ENCODE results near the gene RPS6KA3. TPM values are rescaled to one million over a fixed set of nuclear protein-coding genes. Genes with fewer than 3 reads are reported as not detected.
"Not testable (repeated sequence)": the region's sequence is repeated elsewhere in the genome, so short reads cannot be mapped to it uniquely, and the experiment has no call there.

RPS6KA3 gene
- total RNA-seq, 1 donor = 67.6 TPM

DNA sequence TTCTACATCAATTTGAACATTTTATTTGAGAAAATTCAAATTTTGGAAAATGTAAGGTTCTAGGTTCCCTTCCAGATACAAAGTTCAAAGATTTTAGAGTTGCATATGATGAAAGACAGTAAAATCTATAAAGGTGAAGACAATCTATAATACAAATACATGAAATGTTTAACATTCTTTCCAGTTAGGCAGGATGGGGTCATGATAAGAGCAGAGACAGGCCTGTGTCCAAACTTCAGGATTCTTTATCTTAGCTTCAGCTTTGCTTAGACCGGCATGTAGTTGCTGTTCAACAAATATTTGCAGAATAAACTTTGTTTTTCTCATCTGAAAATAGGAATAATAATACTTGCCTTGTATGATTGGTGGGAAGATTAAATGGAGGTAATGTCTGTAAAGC lies 4.5 kb upstream of the RPS6KA3 start:
- H3K27me3 ChIP-seq (ENCODE audit: insufficient read depth, low read length) = no peaks in the 10 kb centered on the region
- H3K9me3 ChIP-seq (ENCODE audit: low read depth, low read length) = no peaks in the 10 kb centered on the region
- no peak overlapping the region for H3K4me3 ChIP-seq (ENCODE audit: low read length)
- no peaks in the 10 kb centered on the region for H3K4me1 ChIP-seq (ENCODE audit: insufficient read depth, low read length)

DNA sequence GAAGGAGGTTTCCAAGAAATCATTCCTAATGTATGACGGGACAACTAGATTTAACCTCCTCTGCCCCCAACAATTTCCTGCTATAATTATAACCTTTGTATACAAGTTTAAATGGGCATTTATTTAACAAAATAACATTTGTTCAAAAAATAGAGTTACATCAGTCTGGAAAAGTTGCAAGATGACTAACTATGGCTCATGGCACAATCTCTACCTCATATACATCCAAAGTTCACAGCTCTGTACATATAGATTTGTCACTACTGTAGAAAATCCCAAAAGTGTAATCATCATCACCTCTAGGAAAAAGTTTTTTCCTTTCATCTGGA lies 3.8 kb upstream of the RPS6KA3 start:
- Histone ChIP-seq H3K9me3 (ENCODE audit: low read depth, low read length) (no peaks in the 10 kb centered on the region), H3K4me1 (ENCODE audit: insufficient read depth, low read length) (no peaks in the 10 kb centered on the region), H3K27me3 (ENCODE audit: insufficient read depth, low read length) (no peaks in the 10 kb centered on the region), H3K4me3 (ENCODE audit: low read length) (no peak overlapping the region)

DNA sequence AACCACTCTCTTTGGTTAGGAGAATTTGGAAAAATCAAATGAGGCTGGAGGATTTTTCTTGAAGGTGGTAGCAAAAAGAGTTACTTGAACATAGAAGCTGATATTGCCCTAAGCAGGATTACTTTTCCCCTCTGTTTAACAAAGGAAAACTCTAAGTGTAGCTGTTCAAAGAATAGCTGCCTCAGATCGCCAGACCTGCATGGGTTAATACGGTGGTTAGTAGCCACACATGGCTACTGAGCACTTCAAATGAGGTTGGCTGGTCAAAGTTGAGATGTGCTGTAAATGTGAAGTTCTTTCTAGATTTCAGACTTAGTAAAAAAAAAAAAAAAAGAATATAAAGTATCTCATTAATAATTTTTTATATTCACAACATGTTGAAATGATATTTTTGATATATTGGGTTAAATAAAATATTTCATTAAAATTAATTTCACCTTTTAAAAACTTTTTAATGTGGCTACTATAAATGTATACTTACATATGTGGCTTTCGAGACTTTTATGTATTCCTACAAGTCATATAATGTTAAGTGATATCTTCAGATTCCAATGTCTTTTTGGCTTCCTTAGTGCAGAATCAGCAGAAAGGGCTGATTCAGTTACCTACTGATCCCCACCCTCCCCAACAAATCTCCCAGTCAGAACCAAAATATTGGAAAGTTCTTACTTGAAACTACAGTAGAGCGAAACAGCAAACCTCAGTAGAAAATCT lies 3.3 kb upstream of the RPS6KA3 start:
- no peaks in the 10 kb centered on the region for H3K9me3 ChIP-seq (ENCODE audit: low read depth, low read length)
- H3K4me1 ChIP-seq (ENCODE audit: insufficient read depth, low read length) = no peaks in the 10 kb centered on the region
- no peak overlapping the region for H3K4me3 ChIP-seq (ENCODE audit: low read length)
- H3K27me3 ChIP-seq (ENCODE audit: insufficient read depth, low read length) = no peaks in the 10 kb centered on the region

DNA sequence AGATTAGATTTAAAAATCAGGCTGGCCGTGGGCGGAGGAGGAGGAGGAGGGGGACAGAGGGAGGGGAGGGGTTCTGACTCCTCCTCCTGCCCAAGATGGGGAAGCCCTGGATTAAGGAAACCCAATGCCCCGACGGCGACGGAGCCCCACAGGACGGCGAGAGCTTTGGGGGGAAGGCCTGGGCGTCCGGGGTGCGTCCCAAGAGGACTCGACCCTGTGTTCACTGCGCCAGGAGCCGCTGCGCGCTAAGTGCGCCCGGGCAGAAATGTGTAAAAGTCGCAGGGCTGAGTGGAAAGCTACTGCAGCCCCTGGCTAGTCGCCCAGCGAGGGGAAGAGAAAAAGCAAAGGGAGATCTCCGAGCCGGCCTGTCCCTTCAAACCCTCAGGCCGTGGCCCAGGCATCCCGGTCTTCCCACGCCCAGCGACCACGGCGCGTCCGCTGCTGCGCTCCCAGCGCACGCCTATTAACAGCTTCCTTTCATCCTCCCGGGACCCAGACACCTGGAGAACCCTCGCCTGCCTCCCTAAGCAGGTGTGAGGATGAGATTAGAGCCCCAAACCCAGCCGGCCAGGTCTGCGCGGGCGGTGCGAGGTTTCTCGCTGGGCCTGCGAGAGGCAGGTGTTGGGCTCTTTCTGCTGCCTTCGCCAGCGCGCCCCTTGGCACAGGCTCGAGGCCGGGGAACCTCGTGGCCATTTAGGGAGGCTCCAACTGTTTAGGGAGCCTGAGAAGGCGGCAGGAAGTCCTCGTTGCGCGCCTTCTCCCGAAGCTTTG lies 1.4 kb upstream of the RPS6KA3 start:
- Histone ChIP-seq H3K4me3 (ENCODE audit: low read length) (peak overlapping the region; percentile 53), H3K27me3 (ENCODE audit: insufficient read depth, low read length) (no peaks in the 10 kb centered on the region)

DNA sequence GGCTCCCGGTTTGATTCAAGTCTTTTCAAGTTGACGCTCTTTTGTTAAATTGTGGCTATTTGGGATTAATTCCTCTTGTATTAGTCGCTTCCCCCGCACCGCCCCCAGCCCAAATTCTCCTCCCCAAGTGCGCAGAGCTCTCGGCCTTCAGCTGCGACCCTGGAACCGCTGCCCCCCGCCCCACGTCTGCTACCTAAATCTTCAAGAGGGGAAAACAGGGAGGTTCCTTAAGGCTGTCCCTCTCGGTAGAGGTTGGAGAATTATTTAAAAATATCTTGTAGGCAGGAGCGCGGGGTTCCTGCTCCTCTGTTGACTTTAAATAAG lies 860 bp upstream of the RPS6KA3 start:
- Histone ChIP-seq H3K4me3 (ENCODE audit: low read length) (peak overlapping the region; percentile 53), H3K27me3 (ENCODE audit: insufficient read depth, low read length) (no peaks in the 10 kb centered on the region), H3K4me1 (ENCODE audit: insufficient read depth, low read length) (peaks cover 13% of the 10 kb centered on the region), H3K9me3 (ENCODE audit: low read depth, low read length) (no peaks in the 10 kb centered on the region)

More for the DNA sequence above, 1.4 kb upstream of the RPS6KA3 start:
- peaks cover 13% of the 10 kb centered on the region for H3K4me1 ChIP-seq (ENCODE audit: insufficient read depth, low read length)
- no peaks in the 10 kb centered on the region for H3K9me3 ChIP-seq (ENCODE audit: low read depth, low read length)

DNA sequence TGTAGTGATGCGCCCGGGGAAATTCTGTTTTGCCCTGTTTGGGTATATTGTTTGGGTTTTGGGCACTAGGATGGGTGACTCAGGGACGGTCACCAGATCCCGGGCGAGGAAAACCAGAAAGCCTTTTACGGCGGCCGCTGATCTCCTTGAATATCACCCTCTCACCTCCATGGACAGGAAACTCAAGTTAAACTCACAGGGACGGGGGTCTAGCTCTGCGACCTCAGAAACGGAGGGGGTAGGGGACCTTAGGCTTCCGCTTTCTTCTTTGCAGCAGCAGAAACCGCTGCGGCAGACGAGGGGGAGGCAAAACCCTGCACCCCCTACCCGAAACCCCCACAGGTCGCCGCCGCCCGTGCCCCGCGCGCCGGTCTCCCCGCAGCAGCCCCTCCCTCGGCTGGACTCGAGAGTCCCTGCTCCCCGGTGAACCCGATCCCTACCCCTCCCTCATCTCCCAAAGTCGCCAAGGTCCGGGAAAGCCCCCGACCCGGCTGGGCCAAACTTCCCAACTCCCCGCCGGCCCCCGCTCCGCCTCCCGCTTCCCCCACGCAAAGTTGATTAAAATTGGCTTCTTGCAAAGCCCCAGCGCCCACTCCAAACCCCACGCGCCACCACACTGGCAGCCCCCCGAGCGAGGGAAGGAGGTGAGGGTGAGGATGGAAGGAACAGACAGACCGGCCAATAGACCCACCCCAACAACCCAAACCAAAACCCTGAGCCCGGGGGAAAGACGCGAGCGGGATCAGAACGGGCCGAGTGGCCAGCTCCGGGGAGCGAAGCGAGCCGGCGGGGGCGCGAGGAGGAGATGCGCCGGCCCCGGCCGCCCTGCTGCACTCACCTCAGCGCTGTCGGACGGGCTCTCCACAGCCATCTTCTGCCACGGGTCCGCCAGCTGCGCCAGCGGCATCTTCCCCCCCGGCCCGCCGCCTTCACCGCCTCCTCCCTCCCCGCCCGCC lies 705 bp downstream of the RPS6KA3 start:
- Histone ChIP-seq H3K9me3 (ENCODE audit: low read depth, low read length) (no peaks in the 10 kb centered on the region), H3K4me1 (ENCODE audit: insufficient read depth, low read length) (peaks cover 20% of the 10 kb centered on the region), H3K27me3 (ENCODE audit: insufficient read depth, low read length) (no peaks in the 10 kb centered on the region), H3K4me3 (ENCODE audit: low read length) (peak overlapping the region; percentile 76)

DNA sequence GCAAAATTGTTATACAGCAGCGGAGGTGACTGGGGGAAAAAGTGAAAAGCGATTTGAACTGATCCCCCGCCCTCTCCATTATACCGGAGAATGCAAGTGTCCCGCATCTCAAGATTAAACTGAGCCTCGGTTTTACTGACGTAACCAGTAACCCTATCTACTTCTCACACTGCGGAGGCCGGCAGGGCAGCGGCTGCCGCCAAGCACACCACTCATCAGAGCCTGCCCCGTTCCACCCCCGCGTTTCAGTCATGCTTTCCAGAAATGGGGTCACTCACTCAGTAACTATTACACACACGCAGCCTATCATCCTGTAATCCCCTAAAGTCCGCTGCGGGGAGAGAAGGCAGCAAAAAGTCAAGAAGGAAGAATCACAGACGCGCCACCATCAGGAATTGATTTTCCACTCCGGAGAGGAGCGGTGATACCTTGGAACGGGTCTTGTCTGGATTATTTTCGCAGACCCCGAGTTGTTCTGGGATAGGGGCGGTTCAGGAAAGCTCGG lies 1.4 kb downstream of the RPS6KA3 start:
- no peaks in the 10 kb centered on the region for H3K9me3 ChIP-seq (ENCODE audit: low read depth, low read length)
- peaks cover 24% of the 10 kb centered on the region for H3K4me1 ChIP-seq (ENCODE audit: insufficient read depth, low read length)
- H3K4me3 ChIP-seq (ENCODE audit: low read length) = peak overlapping the region; percentile 76
- no peaks in the 10 kb centered on the region for H3K27me3 ChIP-seq (ENCODE audit: insufficient read depth, low read length)

DNA sequence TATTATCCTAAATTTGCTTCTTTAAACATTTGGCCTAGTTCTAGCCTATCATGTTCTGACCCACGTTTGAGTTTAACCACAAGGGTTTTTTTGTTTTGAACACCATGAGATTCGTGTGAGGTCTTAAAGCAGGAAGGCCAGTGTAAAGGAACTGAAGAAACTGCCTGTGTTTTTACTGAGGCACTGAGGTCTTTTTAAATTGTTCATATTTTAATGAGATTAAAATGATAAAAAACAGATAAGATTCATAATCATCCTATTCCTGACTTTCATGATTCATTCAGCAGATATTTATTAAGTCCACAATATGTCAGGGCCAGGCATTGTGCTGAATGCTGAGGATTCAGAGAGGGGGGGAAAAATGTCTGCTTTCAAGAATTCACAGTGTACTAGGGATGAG lies 3.2 kb downstream of the RPS6KA3 start:
- no peaks in the 10 kb centered on the region for H3K9me3 ChIP-seq (ENCODE audit: low read depth, low read length)
- no peaks in the 10 kb centered on the region for H3K27me3 ChIP-seq (ENCODE audit: insufficient read depth, low read length)
- H3K4me3 ChIP-seq (ENCODE audit: low read length) = no peak overlapping the region
- peaks cover 33% of the 10 kb centered on the region for H3K4me1 ChIP-seq (ENCODE audit: insufficient read depth, low read length)

DNA sequence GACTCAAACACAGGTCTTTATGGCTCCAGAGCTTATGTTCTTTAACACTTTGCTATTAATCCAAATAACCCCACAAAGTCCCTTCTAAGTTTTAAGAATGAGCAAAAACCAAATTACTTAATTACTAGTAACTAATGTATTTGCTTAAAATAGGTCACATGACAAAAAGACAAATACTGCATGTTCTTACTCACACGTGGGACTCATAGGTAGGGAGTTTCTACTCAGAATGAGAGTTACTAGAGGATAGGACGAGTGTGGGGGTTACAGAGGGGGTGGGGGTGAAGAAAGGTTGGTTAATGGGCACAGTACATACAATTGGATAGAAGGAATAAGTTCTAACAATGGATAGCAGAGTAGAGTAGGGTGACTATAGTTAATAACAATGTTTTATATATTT lies 5.8 kb downstream of the RPS6KA3 start:
- H3K4me1 ChIP-seq (ENCODE audit: insufficient read depth, low read length) = peaks cover 37% of the 10 kb centered on the region

DNA sequence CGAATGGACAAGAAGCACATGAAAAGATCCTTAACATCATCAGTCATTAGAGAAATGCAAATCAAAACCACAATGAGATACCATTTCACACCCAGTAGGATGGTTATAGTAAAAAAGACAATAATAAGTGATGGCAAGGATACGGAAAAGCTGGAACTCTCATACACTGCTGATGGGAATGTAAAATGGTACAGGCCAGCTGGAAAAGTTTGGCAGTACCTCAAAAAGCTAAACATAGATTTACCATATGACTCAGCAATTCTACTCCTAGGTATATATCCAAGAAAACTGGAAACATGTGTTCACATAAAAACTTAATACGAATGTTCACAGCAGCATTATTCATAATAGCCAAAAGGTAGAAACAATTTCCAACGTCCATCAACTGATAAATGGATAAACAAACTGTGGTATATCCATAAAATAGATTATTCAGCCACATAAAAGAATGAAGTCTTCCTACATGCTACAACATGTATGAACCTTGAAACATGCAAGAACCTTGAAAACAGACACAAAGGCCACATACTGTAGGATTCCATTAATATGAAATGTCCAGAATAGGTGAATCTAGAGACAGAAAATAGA lies 11.9 kb downstream of the RPS6KA3 start:
- Histone ChIP-seq H3K4me1 (ENCODE audit: insufficient read depth, low read length) (peaks cover 37% of the 10 kb centered on the region), H3K27me3 (ENCODE audit: insufficient read depth, low read length) (no peaks in the 10 kb centered on the region), H3K9me3 (ENCODE audit: low read depth, low read length) (no peaks in the 10 kb centered on the region), H3K4me3 (ENCODE audit: low read length) (no peak overlapping the region)

More for the DNA sequence above, 5.8 kb downstream of the RPS6KA3 start:
- Histone ChIP-seq H3K9me3 (ENCODE audit: low read depth, low read length) (no peaks in the 10 kb centered on the region), H3K27me3 (ENCODE audit: insufficient read depth, low read length) (no peaks in the 10 kb centered on the region), H3K4me3 (ENCODE audit: low read length) (no peak overlapping the region)

DNA sequence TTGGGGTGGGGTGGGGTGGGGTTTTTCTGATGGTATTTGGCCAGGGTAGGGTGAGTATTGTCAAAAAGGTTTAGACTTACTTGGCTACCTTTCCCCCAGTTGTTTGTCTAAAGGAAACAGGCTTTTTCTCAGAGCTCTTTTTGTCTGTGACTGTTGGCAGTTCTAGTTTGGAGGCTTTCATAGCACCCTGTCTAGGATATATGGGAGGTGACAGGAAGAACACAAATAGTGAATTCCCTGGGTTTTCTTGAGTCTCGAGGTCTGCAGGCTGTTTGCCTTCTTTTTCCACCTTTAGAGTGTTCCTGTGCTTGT lies 13.5 kb downstream of the RPS6KA3 start:
- Histone ChIP-seq H3K4me1 (ENCODE audit: insufficient read depth, low read length) (peaks cover 25% of the 10 kb centered on the region), H3K9me3 (ENCODE audit: low read depth, low read length) (no peaks in the 10 kb centered on the region), H3K27me3 (ENCODE audit: insufficient read depth, low read length) (no peaks in the 10 kb centered on the region), H3K4me3 (ENCODE audit: low read length) (no peak overlapping the region)

DNA sequence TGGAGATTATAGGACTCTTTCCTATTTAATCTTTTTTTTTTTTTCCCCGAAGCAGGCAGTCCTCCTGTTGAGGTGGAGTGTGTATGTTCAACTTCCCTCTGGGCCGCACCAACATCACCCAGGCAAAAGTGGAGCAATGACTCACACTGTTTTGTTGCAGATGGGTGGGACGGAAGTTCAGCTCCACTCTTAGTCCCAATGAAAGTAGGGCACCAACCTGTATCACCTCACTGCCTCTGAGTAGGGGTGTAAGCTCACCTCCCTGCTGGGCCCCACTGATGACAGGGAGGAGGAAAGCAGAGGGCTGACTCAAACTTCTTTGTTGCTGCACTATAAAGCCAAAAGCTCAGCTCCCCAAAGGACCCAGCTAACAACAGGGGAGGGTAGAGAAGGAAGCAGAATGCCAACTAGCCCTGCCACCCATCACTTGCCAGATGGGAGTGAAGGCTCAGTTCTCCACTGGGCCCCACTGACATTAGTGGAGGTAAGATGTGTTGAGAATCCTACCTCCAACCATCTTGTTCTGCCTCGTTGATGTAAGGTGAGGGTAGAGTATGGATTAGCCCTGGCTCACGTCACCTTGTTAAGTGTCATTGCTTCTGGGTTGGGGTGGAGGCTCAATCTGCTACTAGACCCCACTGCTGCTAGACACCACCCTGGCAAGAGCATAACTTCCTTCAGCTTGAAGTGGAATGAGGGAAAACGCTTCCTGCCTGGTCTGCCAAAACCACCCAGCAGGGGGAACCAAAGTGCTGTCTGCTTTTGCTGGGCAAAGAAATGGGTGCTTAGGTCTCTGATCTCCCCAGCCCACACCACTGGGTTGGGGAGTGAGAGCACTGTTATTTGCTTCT lies 14.1 kb downstream of the RPS6KA3 start:
- no peaks in the 10 kb centered on the region for H3K9me3 ChIP-seq (ENCODE audit: low read depth, low read length)
- H3K4me3 ChIP-seq (ENCODE audit: low read length) = no peak overlapping the region
- H3K27me3 ChIP-seq (ENCODE audit: insufficient read depth, low read length) = no peaks in the 10 kb centered on the region
- H3K4me1 ChIP-seq (ENCODE audit: insufficient read depth, low read length) = peaks cover 24% of the 10 kb centered on the region

DNA sequence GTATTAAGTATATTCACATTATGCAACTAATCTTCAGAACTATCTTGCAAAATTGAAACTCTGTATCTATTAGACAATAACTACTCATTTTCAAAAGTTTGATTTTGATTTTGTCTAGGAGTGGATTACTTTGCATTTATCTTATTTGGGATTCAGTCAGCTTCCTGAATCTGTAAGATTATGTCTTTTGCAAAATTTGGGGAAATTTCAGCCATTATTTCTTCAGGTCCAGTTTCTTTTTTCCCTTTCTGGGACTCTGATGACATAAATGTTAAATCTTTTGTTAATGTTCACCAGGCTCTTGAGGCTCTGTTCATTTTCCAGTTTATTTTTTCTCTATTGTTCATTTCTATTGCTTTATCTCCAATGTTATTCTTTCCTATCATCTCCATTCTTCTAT lies 15.0 kb downstream of the RPS6KA3 start:
- H3K4me1 ChIP-seq (ENCODE audit: insufficient read depth, low read length) = peaks cover 24% of the 10 kb centered on the region
- H3K9me3 ChIP-seq (ENCODE audit: low read depth, low read length) = no peaks in the 10 kb centered on the region
- H3K27me3 ChIP-seq (ENCODE audit: insufficient read depth, low read length) = no peaks in the 10 kb centered on the region
- H3K4me3 ChIP-seq (ENCODE audit: low read length) = no peak overlapping the region

DNA sequence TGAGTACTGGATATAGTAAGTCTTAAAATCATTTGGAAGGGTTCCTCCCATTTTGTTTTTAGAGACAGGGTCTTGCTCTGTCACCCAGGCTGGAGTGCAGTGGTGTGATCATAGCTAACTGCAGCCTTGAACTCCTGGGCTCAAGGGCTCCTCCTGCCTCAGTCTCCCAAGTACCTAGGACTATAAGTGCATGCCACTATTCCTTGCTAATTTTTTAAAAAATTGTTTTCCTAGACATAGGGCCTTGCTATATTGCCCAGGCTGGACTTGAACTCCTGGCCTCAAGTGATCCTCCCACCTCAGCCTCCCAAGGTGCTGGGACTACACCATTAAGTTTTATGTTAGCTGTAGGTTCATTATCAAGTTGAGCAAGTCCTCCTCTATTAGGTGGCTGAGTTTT lies 16.6 kb downstream of the RPS6KA3 start:
- H3K4me3 ChIP-seq (ENCODE audit: low read length); H3K27me3 ChIP-seq (ENCODE audit: insufficient read depth, low read length); H3K9me3 ChIP-seq (ENCODE audit: low read depth, low read length): not testable (repeated sequence)
- H3K4me1 ChIP-seq (ENCODE audit: insufficient read depth, low read length) = peaks cover 20% of the 10 kb centered on the region
